GM23338 (cell line): ENCODE data around the gene HDAC8.
A peak's percentile ranks its signal among the peaks of the same experiment; 100 is the strongest.

Experiments
- CREB1 ChIP-seq: fragments of 250-450 bp; sonication (Bioruptor Pico); IDR thresholded peaks from 2 replicates; pipeline ENCODE4 v1.5.0; 2020; ENCODE audit warnings: low read depth, mild to moderate bottlenecking, moderate library complexity
- CTCF ChIP-seq, 2 experiments: fragments of 200-600 bp in 1 of 2; sonication (generic) in 1 of 2; conservative IDR thresholded peaks; 2 replicates each; pipeline versions ENCODE4 v1.5.1 to v1.6.1; 2016 to 2017; ENCODE audit warnings: antibody characterized with exemption in 2 of 2, low read depth in 2 of 2, mild to moderate bottlenecking in 2 of 2, moderate library complexity in 1 of 2
- ETS1 ChIP-seq: IDR thresholded peaks from 2 replicates; pipeline ENCODE4 v1.6.1; 2016; ENCODE audit warnings: antibody characterized with exemption
- EZH2 ChIP-seq: fragments of 200-600 bp; sonication (generic); IDR thresholded peaks from one replicate; pipeline ENCODE4 v1.8.0; 2017; ENCODE audit warnings: antibody characterized with exemption, mild to moderate bottlenecking, low read depth; ENCODE audit not compliant: unreplicated experiment
- EZH2phosphoT487 ChIP-seq: fragments of 200-600 bp; sonication (generic); IDR thresholded peaks from one replicate; pipeline ENCODE4 v1.8.1; 2018; ENCODE audit warnings: antibody characterized with exemption; ENCODE audit not compliant: unreplicated experiment
- JUNB ChIP-seq: IDR thresholded peaks from one replicate; pipeline ENCODE4 v1.6.1; 2016; ENCODE audit warnings: antibody characterized with exemption; ENCODE audit not compliant: unreplicated experiment
- NANOG ChIP-seq: IDR thresholded peaks from 2 replicates; pipeline ENCODE4 v1.6.1; 2016; ENCODE audit warnings: antibody characterized with exemption, borderline replicate concordance
- POLR2AphosphoS5 ChIP-seq: IDR thresholded peaks from 2 replicates; pipeline ENCODE4 v1.6.1; 2016; ENCODE audit warnings: antibody characterized with exemption, low read depth
- STAT1 ChIP-seq: IDR thresholded peaks from one replicate; pipeline ENCODE4 v1.6.1; 2016; ENCODE audit warnings: antibody characterized with exemption; ENCODE audit not compliant: unreplicated experiment
- ZNF114 ChIP-seq: fragments of 250-450 bp; sonication (Bioruptor Pico); IDR thresholded peaks from 2 replicates; pipeline ENCODE4 v1.5.0; 2020; ENCODE audit warnings: mild to moderate bottlenecking, moderate library complexity
- ZNF331 ChIP-seq: fragments of 250-450 bp; sonication (Bioruptor Pico); IDR thresholded peaks from 2 replicates; pipeline ENCODE4 v1.5.0; 2020; ENCODE audit warnings: low read depth, mild to moderate bottlenecking, moderate library complexity
- TF ChIP-seq, protein P1 (sequence below): IDR thresholded peaks from one replicate; pipeline ENCODE4 v1.6.1; 2018; ENCODE audit warnings: antibody characterized with exemption; ENCODE audit not compliant: unreplicated experiment
- TF ChIP-seq, protein P2 (sequence below): fragments of 250-450 bp; sonication (Bioruptor Pico); IDR thresholded peaks from 2 replicates; pipeline ENCODE4 v1.5.0; 2020; ENCODE audit warnings: mild to moderate bottlenecking, moderate library complexity

GRCh38 chrX:72306085-72306801 is 266.4 kb downstream of the HDAC8 start:
- TF ChIP-seq CTCF (conservative IDR thresholded peaks at IDR 0.05; ENCODE audit: low read depth in 2 of 2) (no peak), ETS1 (no peak), JUNB (no peak), EZH2 (peak; percentile 7), ZNF114 (no peak), POLR2AphosphoS5 (no peak), ZNF331 (CRISPR knock-in tag) (no peak), EZH2phosphoT487 (no peak), NANOG (no peak), CREB1 (no peak), STAT1 (no peak)
- TF ChIP-seq, protein P1, sequence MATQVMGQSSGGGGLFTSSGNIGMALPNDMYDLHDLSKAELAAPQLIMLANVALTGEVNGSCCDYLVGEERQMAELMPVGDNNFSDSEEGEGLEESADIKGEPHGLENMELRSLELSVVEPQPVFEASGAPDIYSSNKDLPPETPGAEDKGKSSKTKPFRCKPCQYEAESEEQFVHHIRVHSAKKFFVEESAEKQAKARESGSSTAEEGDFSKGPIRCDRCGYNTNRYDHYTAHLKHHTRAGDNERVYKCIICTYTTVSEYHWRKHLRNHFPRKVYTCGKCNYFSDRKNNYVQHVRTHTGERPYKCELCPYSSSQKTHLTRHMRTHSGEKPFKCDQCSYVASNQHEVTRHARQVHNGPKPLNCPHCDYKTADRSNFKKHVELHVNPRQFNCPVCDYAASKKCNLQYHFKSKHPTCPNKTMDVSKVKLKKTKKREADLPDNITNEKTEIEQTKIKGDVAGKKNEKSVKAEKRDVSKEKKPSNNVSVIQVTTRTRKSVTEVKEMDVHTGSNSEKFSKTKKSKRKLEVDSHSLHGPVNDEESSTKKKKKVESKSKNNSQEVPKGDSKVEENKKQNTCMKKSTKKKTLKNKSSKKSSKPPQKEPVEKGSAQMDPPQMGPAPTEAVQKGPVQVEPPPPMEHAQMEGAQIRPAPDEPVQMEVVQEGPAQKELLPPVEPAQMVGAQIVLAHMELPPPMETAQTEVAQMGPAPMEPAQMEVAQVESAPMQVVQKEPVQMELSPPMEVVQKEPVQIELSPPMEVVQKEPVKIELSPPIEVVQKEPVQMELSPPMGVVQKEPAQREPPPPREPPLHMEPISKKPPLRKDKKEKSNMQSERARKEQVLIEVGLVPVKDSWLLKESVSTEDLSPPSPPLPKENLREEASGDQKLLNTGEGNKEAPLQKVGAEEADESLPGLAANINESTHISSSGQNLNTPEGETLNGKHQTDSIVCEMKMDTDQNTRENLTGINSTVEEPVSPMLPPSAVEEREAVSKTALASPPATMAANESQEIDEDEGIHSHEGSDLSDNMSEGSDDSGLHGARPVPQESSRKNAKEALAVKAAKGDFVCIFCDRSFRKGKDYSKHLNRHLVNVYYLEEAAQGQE: no peak
- TF ChIP-seq, protein P2, sequence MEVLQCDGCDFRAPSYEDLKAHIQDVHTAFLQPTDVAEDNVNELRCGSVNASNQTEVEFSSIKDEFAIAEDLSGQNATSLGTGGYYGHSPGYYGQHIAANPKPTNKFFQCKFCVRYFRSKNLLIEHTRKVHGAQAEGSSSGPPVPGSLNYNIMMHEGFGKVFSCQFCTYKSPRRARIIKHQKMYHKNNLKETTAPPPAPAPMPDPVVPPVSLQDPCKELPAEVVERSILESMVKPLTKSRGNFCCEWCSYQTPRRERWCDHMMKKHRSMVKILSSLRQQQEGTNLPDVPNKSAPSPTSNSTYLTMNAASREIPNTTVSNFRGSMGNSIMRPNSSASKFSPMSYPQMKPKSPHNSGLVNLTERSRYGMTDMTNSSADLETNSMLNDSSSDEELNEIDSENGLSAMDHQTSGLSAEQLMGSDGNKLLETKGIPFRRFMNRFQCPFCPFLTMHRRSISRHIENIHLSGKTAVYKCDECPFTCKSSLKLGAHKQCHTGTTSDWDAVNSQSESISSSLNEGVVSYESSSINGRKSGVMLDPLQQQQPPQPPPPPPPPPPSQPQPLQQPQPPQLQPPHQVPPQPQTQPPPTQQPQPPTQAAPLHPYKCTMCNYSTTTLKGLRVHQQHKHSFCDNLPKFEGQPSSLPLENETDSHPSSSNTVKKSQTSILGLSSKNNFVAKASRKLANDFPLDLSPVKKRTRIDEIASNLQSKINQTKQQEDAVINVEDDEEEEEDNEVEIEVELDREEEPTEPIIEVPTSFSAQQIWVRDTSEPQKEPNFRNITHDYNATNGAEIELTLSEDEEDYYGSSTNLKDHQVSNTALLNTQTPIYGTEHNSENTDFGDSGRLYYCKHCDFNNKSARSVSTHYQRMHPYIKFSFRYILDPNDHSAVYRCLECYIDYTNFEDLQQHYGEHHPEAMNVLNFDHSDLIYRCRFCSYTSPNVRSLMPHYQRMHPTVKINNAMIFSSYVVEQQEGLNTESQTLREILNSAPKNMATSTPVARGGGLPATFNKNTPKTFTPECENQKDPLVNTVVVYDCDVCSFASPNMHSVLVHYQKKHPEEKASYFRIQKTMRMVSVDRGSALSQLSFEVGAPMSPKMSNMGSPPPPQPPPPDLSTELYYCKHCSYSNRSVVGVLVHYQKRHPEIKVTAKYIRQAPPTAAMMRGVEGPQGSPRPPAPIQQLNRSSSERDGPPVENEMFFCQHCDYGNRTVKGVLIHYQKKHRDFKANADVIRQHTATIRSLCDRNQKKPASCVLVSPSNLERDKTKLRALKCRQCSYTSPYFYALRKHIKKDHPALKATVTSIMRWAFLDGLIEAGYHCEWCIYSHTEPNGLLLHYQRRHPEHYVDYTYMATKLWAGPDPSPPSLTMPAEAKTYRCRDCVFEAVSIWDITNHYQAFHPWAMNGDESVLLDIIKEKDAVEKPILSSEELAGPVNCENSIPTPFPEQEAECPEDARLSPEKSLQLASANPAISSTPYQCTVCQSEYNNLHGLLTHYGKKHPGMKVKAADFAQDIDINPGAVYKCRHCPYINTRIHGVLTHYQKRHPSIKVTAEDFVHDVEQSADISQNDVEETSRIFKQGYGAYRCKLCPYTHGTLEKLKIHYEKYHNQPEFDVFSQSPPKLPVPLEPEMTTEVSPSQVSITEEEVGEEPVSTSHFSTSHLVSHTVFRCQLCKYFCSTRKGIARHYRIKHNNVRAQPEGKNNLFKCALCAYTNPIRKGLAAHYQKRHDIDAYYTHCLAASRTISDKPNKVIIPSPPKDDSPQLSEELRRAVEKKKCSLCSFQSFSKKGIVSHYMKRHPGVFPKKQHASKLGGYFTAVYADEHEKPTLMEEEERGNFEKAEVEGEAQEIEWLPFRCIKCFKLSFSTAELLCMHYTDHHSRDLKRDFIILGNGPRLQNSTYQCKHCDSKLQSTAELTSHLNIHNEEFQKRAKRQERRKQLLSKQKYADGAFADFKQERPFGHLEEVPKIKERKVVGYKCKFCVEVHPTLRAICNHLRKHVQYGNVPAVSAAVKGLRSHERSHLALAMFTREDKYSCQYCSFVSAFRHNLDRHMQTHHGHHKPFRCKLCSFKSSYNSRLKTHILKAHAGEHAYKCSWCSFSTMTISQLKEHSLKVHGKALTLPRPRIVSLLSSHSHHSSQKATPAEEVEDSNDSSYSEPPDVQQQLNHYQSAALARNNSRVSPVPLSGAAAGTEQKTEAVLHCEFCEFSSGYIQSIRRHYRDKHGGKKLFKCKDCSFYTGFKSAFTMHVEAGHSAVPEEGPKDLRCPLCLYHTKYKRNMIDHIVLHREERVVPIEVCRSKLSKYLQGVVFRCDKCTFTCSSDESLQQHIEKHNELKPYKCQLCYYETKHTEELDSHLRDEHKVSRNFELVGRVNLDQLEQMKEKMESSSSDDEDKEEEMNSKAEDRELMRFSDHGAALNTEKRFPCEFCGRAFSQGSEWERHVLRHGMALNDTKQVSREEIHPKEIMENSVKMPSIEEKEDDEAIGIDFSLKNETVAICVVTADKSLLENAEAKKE: no peak
